NCI-H2171 (cell line): Measurements from ENCODE around the gene CYBB.

Experiments
- DNase-seq: peaks from one replicate; lab custom pipeline; 2025; lab: John Stamatoyannopoulos, UW

The CYBB gene

DNA sequence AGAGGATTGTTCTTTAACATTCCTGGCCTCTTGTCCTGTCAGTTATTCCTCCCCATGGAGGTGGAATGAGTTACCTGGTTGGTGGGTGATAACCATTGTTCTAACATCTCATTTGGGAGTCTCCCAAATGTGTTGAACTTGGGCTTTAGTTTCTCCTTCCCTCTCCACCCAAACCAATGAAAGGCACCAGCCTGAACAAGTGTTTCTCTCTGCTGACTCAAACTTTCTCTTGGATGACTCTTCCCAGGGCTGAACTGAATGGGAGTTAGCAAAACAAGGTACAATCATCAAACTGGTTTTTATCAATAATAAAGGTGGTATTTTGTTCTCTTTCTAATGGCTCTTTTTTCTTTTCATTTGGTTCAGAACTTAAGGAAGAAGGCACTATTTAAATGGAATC lies 64.8 kb downstream of the CYBB start:
- no peak for DNase-seq

DNA sequence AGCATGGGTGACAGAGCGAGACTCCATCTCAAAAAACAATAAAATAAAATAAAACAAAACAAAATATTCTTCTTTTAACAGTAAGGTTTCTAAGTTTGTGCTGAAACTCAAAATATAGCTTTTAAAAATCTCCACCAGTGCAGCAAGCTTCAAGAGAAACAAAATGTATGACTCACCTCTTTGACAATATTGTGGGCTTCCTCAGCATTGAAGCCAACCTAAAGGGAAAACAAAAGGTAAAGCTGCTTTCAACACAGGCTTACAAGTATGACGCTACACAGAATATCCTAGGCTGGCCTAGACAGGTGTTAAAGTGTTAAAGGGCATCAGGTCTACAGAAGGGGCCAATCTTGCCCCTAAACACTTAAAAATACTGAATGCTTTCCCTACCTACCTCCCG lies 66.3 kb downstream of the CYBB start:
- no peak for DNase-seq

DNA sequence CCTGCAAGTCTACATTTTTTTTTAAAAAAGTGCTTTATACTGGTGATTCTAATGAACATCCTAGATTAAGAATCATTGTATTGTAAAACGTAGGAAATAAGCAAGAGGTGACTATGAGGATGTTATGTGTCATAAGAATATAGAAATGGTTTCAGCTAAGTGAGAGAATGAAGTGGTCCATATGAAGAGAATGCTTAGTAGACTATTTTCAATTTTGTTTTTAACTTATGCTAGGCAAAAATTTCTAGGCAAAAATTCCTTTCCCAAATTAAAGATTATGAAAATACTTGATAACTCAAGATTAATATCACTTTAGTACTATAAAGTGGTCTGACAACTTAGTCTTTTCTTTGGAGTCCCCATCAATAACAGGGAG lies 66.7 kb downstream of the CYBB start:
- no peak for DNase-seq

DNA sequence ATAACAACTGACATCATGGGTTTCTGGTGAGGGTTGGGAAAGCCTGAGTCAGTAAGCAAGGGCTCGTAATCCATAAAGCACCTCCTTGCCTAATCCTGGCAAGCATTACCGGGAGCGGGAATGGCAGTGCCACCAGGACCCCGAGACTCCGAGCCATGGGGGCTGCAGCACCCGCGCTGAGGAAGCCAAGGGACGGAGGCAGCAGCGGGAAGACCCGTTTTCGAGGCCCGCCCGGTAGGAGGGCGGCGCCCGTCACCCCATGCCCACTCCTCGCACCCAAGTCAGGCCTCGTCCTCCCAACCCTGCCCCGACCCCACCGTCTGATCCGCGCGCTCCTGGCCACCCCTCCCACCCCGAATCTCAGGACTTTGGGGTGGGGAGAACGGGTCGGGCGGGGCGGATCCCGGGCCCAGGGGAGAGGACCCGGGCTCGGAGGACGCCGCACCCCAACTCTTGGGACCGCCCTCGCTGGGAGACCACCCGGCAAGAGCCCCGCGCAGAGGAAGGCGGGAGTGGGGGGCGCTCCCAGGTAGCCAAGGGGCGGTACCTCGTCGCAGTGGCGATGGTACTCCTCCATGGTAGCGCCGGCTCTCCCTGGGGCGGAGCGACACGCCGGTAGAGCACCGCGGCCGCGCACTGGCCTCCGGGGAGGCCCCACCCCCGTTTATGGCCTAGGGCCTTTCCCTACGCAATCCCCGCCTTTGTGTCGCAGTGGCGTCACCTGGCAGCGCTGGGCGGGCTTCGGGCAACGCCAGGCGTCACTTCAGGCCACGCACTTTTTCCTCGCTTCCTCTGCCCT lies 67.3 kb downstream of the CYBB start, which contains the start of gene DYNLT3:
TSS of gene DYNLT3 (minus strand) at position 638 of the 799 bp plus-strand sequence. CDS start at position 577, 61 bp downstream.
- peak; percentile 82 for DNase-seq

DNA sequence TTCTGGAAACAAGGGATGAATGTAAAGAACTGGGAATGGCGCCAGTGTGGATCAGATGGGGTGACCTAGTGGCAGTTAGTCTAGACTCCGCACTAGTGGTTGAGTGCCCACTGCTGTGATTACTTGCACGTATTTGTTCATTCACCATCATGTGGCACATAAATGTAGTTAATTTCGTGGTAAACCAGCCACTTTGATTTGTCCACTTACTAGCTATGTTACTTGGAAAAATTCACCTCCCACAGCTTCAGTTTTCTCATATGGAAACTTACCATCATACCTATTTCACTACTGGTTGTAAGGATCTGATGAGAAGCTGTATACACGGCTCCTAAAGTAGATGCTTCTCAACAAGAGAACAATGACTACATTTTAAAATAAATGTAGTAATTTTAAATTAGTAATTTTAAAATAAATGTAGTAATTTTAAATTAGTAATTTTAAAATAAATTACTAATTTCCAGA lies 67.9 kb downstream of the CYBB start:
- no peak for DNase-seq

DNA sequence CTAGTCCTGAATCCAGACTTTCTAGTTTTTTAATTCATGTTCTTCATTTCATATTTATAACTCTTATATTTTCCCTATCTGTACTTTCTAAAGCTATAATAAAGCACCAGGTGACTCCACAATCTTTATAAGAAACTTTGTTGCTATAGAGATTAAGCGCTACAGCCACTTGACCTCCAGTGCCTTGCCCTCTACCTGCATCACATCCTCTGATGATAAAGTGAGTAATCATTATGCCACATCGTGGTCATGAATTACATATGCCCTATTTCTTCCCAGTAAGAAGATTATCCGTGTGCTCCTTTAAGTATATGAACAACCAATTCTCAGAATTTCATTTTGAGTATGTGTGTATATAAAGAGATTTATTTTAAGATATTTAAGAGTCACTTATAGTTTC lies 74.3 kb downstream of the CYBB start:
- DNase-seq, result no peak

DNA sequence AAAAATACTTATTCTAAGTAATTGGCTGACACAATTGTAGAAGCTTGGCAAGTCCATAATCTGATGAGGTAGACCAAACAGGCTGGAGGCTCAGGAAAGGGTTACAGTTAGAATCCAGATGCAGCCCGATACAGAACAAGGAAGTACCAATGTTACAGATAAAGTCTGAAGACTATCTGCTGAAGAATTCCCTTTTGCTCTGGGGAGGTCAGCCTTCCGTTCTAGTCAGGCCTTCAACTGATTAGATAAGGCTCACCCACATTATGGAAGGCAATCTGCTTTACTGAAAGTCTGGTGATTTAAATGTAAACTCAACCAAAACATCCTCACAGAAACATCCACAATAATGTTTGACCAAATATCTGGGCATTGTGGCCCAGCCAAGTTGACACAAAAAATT lies 74.9 kb downstream of the CYBB start:
- no peak for DNase-seq

DNA sequence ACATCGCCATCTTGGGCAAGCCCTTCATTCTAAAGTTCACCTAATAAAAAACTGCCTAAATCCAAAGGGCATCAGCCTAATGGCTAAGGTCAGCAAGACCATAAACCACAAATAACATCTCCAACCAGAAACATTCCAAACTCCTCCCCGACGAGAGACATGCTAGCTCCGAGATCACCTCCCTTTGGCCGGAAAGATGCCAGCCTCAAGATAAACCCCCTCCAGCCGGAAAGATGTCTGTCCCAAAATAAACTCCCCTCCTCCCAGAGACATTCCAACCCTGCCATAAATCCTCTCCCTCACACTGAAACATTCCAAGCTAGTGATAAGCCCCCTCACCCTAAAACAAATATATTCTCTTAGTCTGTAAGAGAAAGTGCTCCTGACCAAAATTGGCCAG lies 80.9 kb downstream of the CYBB start:
- DNase-seq, result no peak

DNA sequence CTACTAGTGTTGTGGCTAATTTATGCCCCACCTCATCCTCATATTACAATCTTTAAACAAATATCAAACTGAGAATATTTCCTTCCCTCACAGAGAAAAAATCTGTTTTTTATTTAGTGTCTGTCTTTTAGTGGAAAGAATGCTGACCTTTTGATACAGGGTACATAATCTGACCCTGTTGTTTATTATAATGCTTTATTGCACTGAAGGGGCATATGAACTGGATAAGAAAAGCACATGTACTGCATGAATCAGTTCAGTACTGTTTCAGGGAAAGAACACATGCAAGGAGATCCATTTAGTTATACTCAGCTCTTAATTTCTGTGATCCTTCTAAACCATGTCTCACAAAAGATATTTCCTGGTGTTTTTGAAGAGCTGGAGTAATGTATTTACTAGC lies 83.0 kb downstream of the CYBB start:
- DNase-seq, result no peak
